Endothelial cell (in vitro differentiated cells): Measurements from ENCODE around the gene ADM5. TPM values are rescaled to one million over a fixed set of nuclear protein-coding genes. Genes with fewer than 3 reads are reported as not detected.

ENCODE experiments used
- DNase-seq: peaks from one replicate; pipeline ENCODE4 v3.0.0; 2021; ENCODE audit warnings: low spot score
- H3K27ac Mint-ChIP-seq: one replicate; pipeline ENCODE4 v1.8.0; 2021; ENCODE audit warnings: mixed read lengths, inconsistent platforms; ENCODE audit not compliant: unreplicated experiment
- H3K27me3 Mint-ChIP-seq: one replicate; pipeline ENCODE4 v1.8.0; 2021; ENCODE audit warnings: mild to moderate bottlenecking, moderate library complexity, mixed read lengths, inconsistent platforms; ENCODE audit not compliant: unreplicated experiment
- H3K36me3 Mint-ChIP-seq: one replicate; pipeline ENCODE4 v1.8.0; 2021; ENCODE audit warnings: mild to moderate bottlenecking, low read depth, mixed read lengths, inconsistent platforms; ENCODE audit not compliant: unreplicated experiment
- H3K4me1 Mint-ChIP-seq: one replicate; pipeline ENCODE4 v1.8.0; 2021; ENCODE audit warnings: mild to moderate bottlenecking, mixed read lengths, inconsistent platforms; ENCODE audit not compliant: unreplicated experiment
- H3K4me3 Mint-ChIP-seq: one replicate; pipeline ENCODE4 v1.8.0; 2021; ENCODE audit warnings: mild to moderate bottlenecking, mixed read lengths, inconsistent platforms; ENCODE audit not compliant: unreplicated experiment
- H3K9me3 Mint-ChIP-seq: one replicate; pipeline ENCODE4 v1.8.0; 2021; ENCODE audit warnings: mixed read lengths, inconsistent platforms; ENCODE audit not compliant: unreplicated experiment
- CTCF ChIP-seq: fragments of 200-600 bp; sonication (generic); IDR thresholded peaks from one replicate; pipeline ENCODE4 v1.5.0; 2021; ENCODE audit warnings: antibody characterized with exemption; ENCODE audit not compliant: unreplicated experiment
- long read RNA-seq: library from polyadenylated mRNA; unstranded; transcript quantifications from one replicate; pipeline ENCODE4 v2.0.0, GENCODE V29; 2020; ENCODE audit not compliant: unreplicated experiment
- total RNA-seq: library from RNA; stranded (reverse); fragmentation: NEBNext Ultra II Directional; extraction: Animal tissue kit (Norgen Biotek cat#: 25700); gene quantifications from one replicate; pipeline ENCODE4 v1.2.1, GENCODE V29; 2021; ENCODE audit not compliant: unreplicated experiment

Gene ADM5
- total RNA-seq: 5.3 TPM
- long read RNA-seq, partial matches to known transcripts: 0 of 2 reads
- long read RNA-seq, other reads (novel, unspliced or antisense): 0 of 2 reads

- peaks cover 28% of the 10 kb centered on the region for H3K36me3 Mint-ChIP-seq
- peak within 1 kb of the TSS; percentile 96 for H3K4me3 Mint-ChIP-seq
- H3K27me3 Mint-ChIP-seq: peaks cover 29% of the 10 kb centered on the region
- H3K27ac Mint-ChIP-seq: peak within 1 kb of the TSS; percentile 84
- H3K9me3 Mint-ChIP-seq: no peaks in the 10 kb centered on the region
- peaks cover 43% of the 10 kb centered on the region for H3K4me1 Mint-ChIP-seq
- no peak for DNase-seq
- TF ChIP-seq CTCF: peak; percentile 52
Measured at GRCh38 chr19:49689133-49690078, at the start of gene ADM5. ADM5 (plus strand) TSS chr19:49689594; CDS start chr19:49689838, 244 bp downstream.

GRCh38 chr19:49640113-49640898 lies 49.1 kb upstream of the ADM5 start, which contains the start of gene RRAS:
RRAS (minus strand) TSS chr19:49640143; CDS start chr19:49640098, 45 bp downstream.
- peaks cover 62% of the 10 kb centered on the region for H3K4me1 Mint-ChIP-seq

GRCh38 chr19:49641688-49642491 lies 47.5 kb upstream of the ADM5 start, which contains the start of gene SCAF1:
SCAF1 (plus strand) TSS chr19:49642209; CDS start chr19:49645027, 2,818 bp downstream.
- Mint-ChIP-seq H3K4me3 (peak within 1 kb of the TSS; percentile 100), H3K27ac (peak within 1 kb of the TSS; percentile 99), H3K36me3 (peaks cover 21% of the 10 kb centered on the region), H3K4me1 (peaks cover 51% of the 10 kb centered on the region), H3K9me3 (no peaks in the 10 kb centered on the region), H3K27me3 (peaks cover 31% of the 10 kb centered on the region)
- TF ChIP-seq CTCF: no peak
- DNase-seq: peak; percentile 99

More at GRCh38 chr19:49640113-49640898, 49.1 kb upstream of the ADM5 start, which contains the start of gene RRAS:
- H3K36me3 Mint-ChIP-seq: peaks cover 14% of the 10 kb centered on the region
- peak within 1 kb of the TSS; percentile 89 for H3K4me3 Mint-ChIP-seq
- H3K9me3 Mint-ChIP-seq: no peaks in the 10 kb centered on the region
- peak within 1 kb of the TSS; percentile 99 for H3K27ac Mint-ChIP-seq
- peak; percentile 99 for DNase-seq
- H3K27me3 Mint-ChIP-seq: peaks cover 40% of the 10 kb centered on the region
- no peak for TF ChIP-seq CTCF

GRCh38 chr19:49642492-49643035 lies 46.8 kb upstream of the ADM5 start:
- H3K9me3 Mint-ChIP-seq: no peaks in the 10 kb centered on the region
- peaks cover 27% of the 10 kb centered on the region for H3K36me3 Mint-ChIP-seq
- no peak for DNase-seq
- peak overlapping the region; percentile 95 for H3K27ac Mint-ChIP-seq
- TF ChIP-seq CTCF: no peak
- peak overlapping the region; percentile 100 for H3K4me3 Mint-ChIP-seq
- H3K27me3 Mint-ChIP-seq: peaks cover 28% of the 10 kb centered on the region
- peaks cover 49% of the 10 kb centered on the region for H3K4me1 Mint-ChIP-seq
